Activated T-cell treated with anti-CD3 and anti-CD28 coated beads, Interleukin-2, amount 50 U/mL, for 72 hours (primary cell): ENCODE data around the gene ULK4. TPM values are rescaled to one million over a fixed set of nuclear protein-coding genes. Genes with fewer than 3 reads are reported as not detected.
A peak's percentile ranks its signal among the peaks of the same experiment; 100 is the strongest.

Source experiments
- ATAC-seq, 2 donors: fragments of 150-1000 bp; cut with Tn5 transposase; replicated peaks in 1 of 2; 2 replicates each; pipeline ENCODE4 v1.10.0; 2021; ENCODE audit warnings: moderate library complexity in 2 of 2, mild to moderate bottlenecking in 1 of 2
- DNase-seq, 2 donors: peaks; one replicate each; pipeline ENCODE4 v3.0.0; 2021 to 2022; ENCODE audit warnings: mixed read lengths in 1 of 2
- H3K27ac Mint-ChIP-seq: one replicate; pipeline ENCODE4 v1.8.0; 2022; ENCODE audit warnings: mild to moderate bottlenecking, moderate library complexity, mixed read lengths
- H3K27me3 Mint-ChIP-seq: one replicate; pipeline ENCODE4 v1.8.0; 2022; ENCODE audit warnings: low read depth, mixed read lengths
- H3K36me3 Mint-ChIP-seq, 2 donors: one replicate each; pipeline ENCODE4 v1.8.0; 2022; ENCODE audit warnings: mixed read lengths in 2 of 2, mild to moderate bottlenecking in 1 of 2; ENCODE audit not compliant: insufficient read depth in 2 of 2
- H3K4me1 Mint-ChIP-seq: one replicate; pipeline ENCODE4 v1.8.0; 2022; ENCODE audit warnings: low read depth, mixed read lengths
- H3K4me3 Mint-ChIP-seq, 2 donors: one replicate each; pipeline ENCODE4 v1.8.0; 2022; ENCODE audit warnings: mild to moderate bottlenecking in 2 of 2, mixed read lengths in 2 of 2, moderate library complexity in 2 of 2
- H3K9me3 Mint-ChIP-seq, 2 donors: one replicate each; pipeline ENCODE4 v1.8.0; 2022; ENCODE audit warnings: mixed read lengths in 2 of 2
- total RNA-seq, 2 donors: library from RNA; stranded (reverse); gene quantifications; one replicate each; pipeline ENCODE4 v1.2.3, GENCODE V29; 2022

Gene ULK4
- 10 to 100 TPM in 1 of 2 donors, 1 to 10 TPM in 1; 8.0 to 11.1 TPM for total RNA-seq

GRCh38 chr3:41961751-41962679 lies at the start of gene ULK4:
Gene ULK4 (minus strand): TSS chr3:41962103. CDS start chr3:41954759, 7,344 bp downstream.
- Mint-ChIP-seq H3K4me3 (peak within 1 kb of the TSS; percentile 95), H3K36me3 (peaks cover 0 to 2% of the 10 kb centered on the region in 2 donors), H3K9me3 (no peaks in the 10 kb centered on the region), H3K27me3 (no peaks in the 10 kb centered on the region), H3K27ac (peak within 1 kb of the TSS; percentile 73), H3K4me1 (peaks cover 17% of the 10 kb centered on the region)
- DNase-seq (peak; percentile 93 to 96), ATAC-seq (peak; percentile 93)

GRCh38 chr3:42010530-42010929 lies 48.6 kb upstream of the ULK4 start:
- Mint-ChIP-seq H3K4me1 (peaks cover 26% of the 10 kb centered on the region), H3K4me3 (no peak overlapping the region)

GRCh38 chr3:42009456-42009855 lies 47.6 kb upstream of the ULK4 start:
- ATAC-seq (no peak), DNase-seq (no peak)
- H3K9me3 Mint-ChIP-seq = no peaks in the 10 kb centered on the region
- H3K36me3 Mint-ChIP-seq = peaks cover 0 to under 1% of the 10 kb centered on the region in 2 donors
- no peak overlapping the region for H3K4me3 Mint-ChIP-seq
- no peak overlapping the region for H3K27ac Mint-ChIP-seq
- H3K27me3 Mint-ChIP-seq = no peaks in the 10 kb centered on the region
- peaks cover 16% of the 10 kb centered on the region for H3K4me1 Mint-ChIP-seq

More at GRCh38 chr3:42010530-42010929, 48.6 kb upstream of the ULK4 start:
- Mint-ChIP-seq H3K9me3 (no peaks in the 10 kb centered on the region), H3K27ac (no peak overlapping the region), H3K36me3 (peaks cover 0 to 4% of the 10 kb centered on the region in 2 donors), H3K27me3 (no peaks in the 10 kb centered on the region)
- DNase-seq (no peak), ATAC-seq (no peak)

GRCh38 chr3:42007785-42008184 lies 45.9 kb upstream of the ULK4 start:
- ATAC-seq (no peak), DNase-seq (no peak)
- H3K4me1 Mint-ChIP-seq = peaks cover 10% of the 10 kb centered on the region
- H3K27me3 Mint-ChIP-seq = no peaks in the 10 kb centered on the region
- H3K36me3 Mint-ChIP-seq = no peaks in the 10 kb centered on the region
- H3K27ac Mint-ChIP-seq = no peak overlapping the region
- H3K9me3 Mint-ChIP-seq = peaks cover 0 to under 1% of the 10 kb centered on the region in 2 donors
- no peak overlapping the region for H3K4me3 Mint-ChIP-seq

- Mint-ChIP-seq H3K9me3 (peaks cover 2% of the 10 kb centered on the region in 2 donors), H3K27ac (no peak overlapping the region), H3K36me3 (peaks cover 3 to 4% of the 10 kb centered on the region in 2 donors), H3K4me1 (no peaks in the 10 kb centered on the region), H3K27me3 (no peaks in the 10 kb centered on the region), H3K4me3 (no peak overlapping the region)
- ATAC-seq (no peak), DNase-seq (no peak)
Observed at GRCh38 chr3:42005401-42005800, 43.5 kb upstream of the ULK4 start.

GRCh38 chr3:42002790-42003189 lies 40.9 kb upstream of the ULK4 start:
- no peaks in the 10 kb centered on the region for H3K4me1 Mint-ChIP-seq
- H3K4me3 Mint-ChIP-seq = no peak overlapping the region
- peaks cover 3 to 4% of the 10 kb centered on the region in 2 donors for H3K36me3 Mint-ChIP-seq
- no peaks in the 10 kb centered on the region for H3K27me3 Mint-ChIP-seq
- H3K9me3 Mint-ChIP-seq = peaks cover 2% of the 10 kb centered on the region in 2 donors
- no peak for DNase-seq
- no peak for ATAC-seq
- H3K27ac Mint-ChIP-seq = no peak overlapping the region

- no peak overlapping the region for H3K4me3 Mint-ChIP-seq
- DNase-seq (no peak), ATAC-seq (no peak)
- H3K4me1 Mint-ChIP-seq = no peaks in the 10 kb centered on the region
- no peaks in the 10 kb centered on the region for H3K27me3 Mint-ChIP-seq
- peaks cover 2% of the 10 kb centered on the region in 2 donors for H3K9me3 Mint-ChIP-seq
- H3K36me3 Mint-ChIP-seq = peaks cover 3 to 4% of the 10 kb centered on the region in 2 donors
- H3K27ac Mint-ChIP-seq = no peak overlapping the region
Observed at GRCh38 chr3:42001777-42002176, 39.9 kb upstream of the ULK4 start.

- Mint-ChIP-seq H3K27me3 (no peaks in the 10 kb centered on the region), H3K4me1 (no peaks in the 10 kb centered on the region), H3K27ac (no peak overlapping the region), H3K4me3 (no peak overlapping the region), H3K9me3 (peaks cover 2% of the 10 kb centered on the region in 2 donors), H3K36me3 (peaks cover 3 to 4% of the 10 kb centered on the region in 2 donors)
- DNase-seq (no peak), ATAC-seq (no peak)
Observed at GRCh38 chr3:41999909-42000308, 38.0 kb upstream of the ULK4 start.

- Mint-ChIP-seq H3K27ac (no peak overlapping the region), H3K4me1 (no peaks in the 10 kb centered on the region), H3K4me3 (no peak overlapping the region), H3K9me3 (peaks cover 2% of the 10 kb centered on the region in 2 donors), H3K27me3 (no peaks in the 10 kb centered on the region), H3K36me3 (peaks cover 3 to 4% of the 10 kb centered on the region in 2 donors)
- no peak for DNase-seq
- ATAC-seq = no peak
Observed at GRCh38 chr3:41997702-41998550, 36.0 kb upstream of the ULK4 start.

GRCh38 chr3:41991437-41991836 lies 29.5 kb upstream of the ULK4 start:
- DNase-seq (no peak), ATAC-seq (no peak)
- Mint-ChIP-seq H3K27ac (no peak overlapping the region), H3K36me3 (no peaks in the 10 kb centered on the region), H3K9me3 (no peaks in the 10 kb centered on the region), H3K27me3 (no peaks in the 10 kb centered on the region), H3K4me1 (no peaks in the 10 kb centered on the region), H3K4me3 (no peak overlapping the region)

- no peak overlapping the region for H3K4me3 Mint-ChIP-seq
- ATAC-seq = no peak
- no peaks in the 10 kb centered on the region for H3K4me1 Mint-ChIP-seq
- no peak overlapping the region for H3K27ac Mint-ChIP-seq
- H3K36me3 Mint-ChIP-seq = no peaks in the 10 kb centered on the region
- no peaks in the 10 kb centered on the region for H3K27me3 Mint-ChIP-seq
- no peak for DNase-seq
- H3K9me3 Mint-ChIP-seq = no peaks in the 10 kb centered on the region
Observed at GRCh38 chr3:41989518-41989917, 27.6 kb upstream of the ULK4 start.

- no peaks in the 10 kb centered on the region for H3K9me3 Mint-ChIP-seq
- H3K4me1 Mint-ChIP-seq = no peaks in the 10 kb centered on the region
- H3K27me3 Mint-ChIP-seq = no peaks in the 10 kb centered on the region
- ATAC-seq (no peak), DNase-seq (no peak)
- no peak overlapping the region for H3K4me3 Mint-ChIP-seq
- H3K27ac Mint-ChIP-seq = no peak overlapping the region
- H3K36me3 Mint-ChIP-seq = no peaks in the 10 kb centered on the region
Observed at GRCh38 chr3:41987627-41988026, 25.7 kb upstream of the ULK4 start.

GRCh38 chr3:41986561-41986960 lies 24.7 kb upstream of the ULK4 start:
- ATAC-seq (no peak), DNase-seq (no peak)
- Mint-ChIP-seq H3K36me3 (no peaks in the 10 kb centered on the region), H3K4me1 (no peaks in the 10 kb centered on the region), H3K9me3 (no peaks in the 10 kb centered on the region), H3K4me3 (no peak overlapping the region), H3K27me3 (peaks cover 4% of the 10 kb centered on the region), H3K27ac (no peak overlapping the region)
